HepG2 (cell line): ENCODE results near the gene ASGR1. TPM values are rescaled to one million over a fixed set of nuclear protein-coding genes. Genes with fewer than 3 reads are reported as not detected.
A peak's percentile ranks its signal among the peaks of the same experiment; 100 is the strongest.

Experiments
- BORCS8-MEF2B ChIP-seq: sonication (generic); formaldehyde crosslinking; IDR thresholded peaks from 2 replicates; pipeline ENCODE4 v1.8.0; 2022; ENCODE audit warnings: mild to moderate bottlenecking, missing genetic modification reagents
- CREM ChIP-seq, 2 experiments: sonication (generic) in 1 of 2; formaldehyde crosslinking in 1 of 2; IDR thresholded peaks; 2 replicates each; pipeline versions ENCODE4 v1.4.0 to v1.6.1; 2016 to 2020; ENCODE audit warnings: antibody characterized with exemption in 1 of 2, mild to moderate bottlenecking in 1 of 2, missing genetic modification reagents in 1 of 2
- HOXA3 ChIP-seq: sonication (generic); formaldehyde crosslinking; IDR thresholded peaks from 2 replicates; pipeline ENCODE4 v1.5.0; 2020; ENCODE audit warnings: missing genetic modification reagents
- KAT8 ChIP-seq: IDR thresholded peaks from 2 replicates; pipeline ENCODE4 v1.6.1; 2016; ENCODE audit warnings: missing genetic modification reagents, missing compliant biosample characterization
- NR2C2 ChIP-seq: sonication (generic); formaldehyde crosslinking; IDR thresholded peaks from 2 replicates; pipeline ENCODE4 v1.4.0; 2020; ENCODE audit warnings: missing genetic modification reagents, mild to moderate bottlenecking, moderate library complexity, borderline replicate concordance
- REXO4 ChIP-seq: sonication (generic); formaldehyde crosslinking; IDR thresholded peaks from 2 replicates; pipeline ENCODE4 v1.8.0; 2022; ENCODE audit warnings: missing genetic modification reagents, mild to moderate bottlenecking, borderline replicate concordance
- SUZ12 ChIP-seq: fragments of 150-350 bp; IDR thresholded peaks from 2 replicates; pipeline ENCODE4 v1.6.1; 2014; ENCODE audit warnings: low read depth, low read length
- TBX3 ChIP-seq: fragments of 450-650 bp; IDR thresholded peaks from 2 replicates; pipeline ENCODE4 v1.6.1; 2017; ENCODE audit warnings: antibody characterized with exemption, mild to moderate bottlenecking, inconsistent platforms, borderline replicate concordance
- ZNF225 ChIP-seq: sonication (generic); formaldehyde crosslinking; IDR thresholded peaks from 2 replicates; pipeline ENCODE4 v1.4.0; 2020; ENCODE audit warnings: mild to moderate bottlenecking, missing genetic modification reagents
- ZNF292 ChIP-seq: sonication (generic); formaldehyde crosslinking; IDR thresholded peaks from 2 replicates; pipeline ENCODE4 v1.8.1; 2022; ENCODE audit warnings: mild to moderate bottlenecking, low read depth, missing genetic modification reagents, borderline replicate concordance
- ZNF619 ChIP-seq: sonication (generic); formaldehyde crosslinking; IDR thresholded peaks from 2 replicates; pipeline ENCODE4 v1.4.0; 2020; ENCODE audit warnings: mild to moderate bottlenecking, missing genetic modification reagents
- polyA plus RNA-seq, 8 experiments: library from polyadenylated mRNA; depleted of rRNA in 3 of 8; stranded (reverse) in 7 of 8; unstranded in 1 of 8; fragments of >200 nt; fragmentation: Illumina TruSeq in 4 of 8; extraction: Trizol in 4 of 8; gene quantifications; 2 replicates each; pipeline versions ENCODE4 v1.2.1 to v1.2.3, GENCODE V29; 2011 to 2016; ENCODE audit warnings: low read depth in 4 of 8, missing spikeins in 1 of 8, mixed read lengths in 1 of 8; ENCODE audit not compliant: insufficient read depth in 1 of 8
- total RNA-seq, 5 experiments: library from RNA; depleted of rRNA; stranded (reverse); fragments of >200 nt; fragmentation: Illumina TruSeq; extraction: Trizol; gene quantifications; 2 replicates each; pipeline ENCODE4 v1.2.3, GENCODE V29; 2016; ENCODE audit warnings: low read depth in 1 of 5
- TF ChIP-seq, protein P1 (sequence below): sonication (generic); formaldehyde crosslinking; IDR thresholded peaks from 2 replicates; pipeline ENCODE4 v1.4.0; 2020; ENCODE audit warnings: mild to moderate bottlenecking, missing genetic modification reagents
- TF ChIP-seq, protein P2 (sequence below): sonication (generic); formaldehyde crosslinking; IDR thresholded peaks from 2 replicates; pipeline ENCODE4 v1.4.0; 2020; ENCODE audit warnings: missing genetic modification reagents, borderline replicate concordance
- TF ChIP-seq, protein P3 (sequence below): sonication (generic); formaldehyde crosslinking; IDR thresholded peaks from 2 replicates; pipeline ENCODE4 v1.4.0; 2020; ENCODE audit warnings: missing genetic modification reagents
- TF ChIP-seq, protein P4 (sequence below): sonication (generic); IDR thresholded peaks from 2 replicates; pipeline ENCODE4 v1.6.1; 2016; ENCODE audit warnings: low read depth, borderline replicate concordance

Gene ASGR1
- total and polyA plus RNA-seq, 2 of the 13 experiments (the other 11 are each of a cell fraction or from before 2014, with no cell fraction given), result 353 to 796 TPM

DNA sequence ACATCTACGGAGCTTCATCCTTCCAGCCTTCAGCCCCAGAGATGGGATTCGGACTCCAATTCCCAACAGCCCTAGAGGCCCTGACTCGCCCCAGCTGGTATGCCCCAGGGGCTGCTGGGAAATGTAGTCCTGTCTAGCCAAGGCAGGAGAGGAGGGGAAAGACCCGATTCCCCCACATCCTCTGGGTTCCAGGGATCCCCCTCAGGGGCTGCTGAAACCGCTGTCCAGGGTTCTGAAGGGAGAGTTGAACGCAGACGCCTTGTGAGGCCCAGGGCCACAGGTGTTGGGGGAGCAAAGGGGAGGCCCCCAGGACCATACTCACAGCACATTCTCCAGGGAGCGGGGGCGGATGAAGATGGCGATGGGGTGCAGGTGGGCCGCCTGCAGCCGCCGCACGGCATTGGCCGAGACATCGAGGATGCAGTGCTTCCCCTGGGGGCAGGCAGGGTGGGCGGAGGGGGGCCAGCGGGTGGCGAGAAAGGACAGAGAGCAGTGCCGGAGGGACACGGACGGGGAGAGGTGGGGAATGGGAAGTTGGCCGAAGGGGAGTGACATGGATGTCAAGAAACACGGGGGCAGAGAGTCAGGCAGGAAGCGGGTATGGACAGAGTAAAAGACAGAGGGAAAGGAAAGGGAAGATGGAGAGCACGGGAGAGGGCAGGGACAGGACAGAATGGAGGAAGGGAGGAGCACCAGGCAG lies 12.6 kb upstream of the ASGR1 start (continued):
- TF ChIP-seq, protein P1, sequence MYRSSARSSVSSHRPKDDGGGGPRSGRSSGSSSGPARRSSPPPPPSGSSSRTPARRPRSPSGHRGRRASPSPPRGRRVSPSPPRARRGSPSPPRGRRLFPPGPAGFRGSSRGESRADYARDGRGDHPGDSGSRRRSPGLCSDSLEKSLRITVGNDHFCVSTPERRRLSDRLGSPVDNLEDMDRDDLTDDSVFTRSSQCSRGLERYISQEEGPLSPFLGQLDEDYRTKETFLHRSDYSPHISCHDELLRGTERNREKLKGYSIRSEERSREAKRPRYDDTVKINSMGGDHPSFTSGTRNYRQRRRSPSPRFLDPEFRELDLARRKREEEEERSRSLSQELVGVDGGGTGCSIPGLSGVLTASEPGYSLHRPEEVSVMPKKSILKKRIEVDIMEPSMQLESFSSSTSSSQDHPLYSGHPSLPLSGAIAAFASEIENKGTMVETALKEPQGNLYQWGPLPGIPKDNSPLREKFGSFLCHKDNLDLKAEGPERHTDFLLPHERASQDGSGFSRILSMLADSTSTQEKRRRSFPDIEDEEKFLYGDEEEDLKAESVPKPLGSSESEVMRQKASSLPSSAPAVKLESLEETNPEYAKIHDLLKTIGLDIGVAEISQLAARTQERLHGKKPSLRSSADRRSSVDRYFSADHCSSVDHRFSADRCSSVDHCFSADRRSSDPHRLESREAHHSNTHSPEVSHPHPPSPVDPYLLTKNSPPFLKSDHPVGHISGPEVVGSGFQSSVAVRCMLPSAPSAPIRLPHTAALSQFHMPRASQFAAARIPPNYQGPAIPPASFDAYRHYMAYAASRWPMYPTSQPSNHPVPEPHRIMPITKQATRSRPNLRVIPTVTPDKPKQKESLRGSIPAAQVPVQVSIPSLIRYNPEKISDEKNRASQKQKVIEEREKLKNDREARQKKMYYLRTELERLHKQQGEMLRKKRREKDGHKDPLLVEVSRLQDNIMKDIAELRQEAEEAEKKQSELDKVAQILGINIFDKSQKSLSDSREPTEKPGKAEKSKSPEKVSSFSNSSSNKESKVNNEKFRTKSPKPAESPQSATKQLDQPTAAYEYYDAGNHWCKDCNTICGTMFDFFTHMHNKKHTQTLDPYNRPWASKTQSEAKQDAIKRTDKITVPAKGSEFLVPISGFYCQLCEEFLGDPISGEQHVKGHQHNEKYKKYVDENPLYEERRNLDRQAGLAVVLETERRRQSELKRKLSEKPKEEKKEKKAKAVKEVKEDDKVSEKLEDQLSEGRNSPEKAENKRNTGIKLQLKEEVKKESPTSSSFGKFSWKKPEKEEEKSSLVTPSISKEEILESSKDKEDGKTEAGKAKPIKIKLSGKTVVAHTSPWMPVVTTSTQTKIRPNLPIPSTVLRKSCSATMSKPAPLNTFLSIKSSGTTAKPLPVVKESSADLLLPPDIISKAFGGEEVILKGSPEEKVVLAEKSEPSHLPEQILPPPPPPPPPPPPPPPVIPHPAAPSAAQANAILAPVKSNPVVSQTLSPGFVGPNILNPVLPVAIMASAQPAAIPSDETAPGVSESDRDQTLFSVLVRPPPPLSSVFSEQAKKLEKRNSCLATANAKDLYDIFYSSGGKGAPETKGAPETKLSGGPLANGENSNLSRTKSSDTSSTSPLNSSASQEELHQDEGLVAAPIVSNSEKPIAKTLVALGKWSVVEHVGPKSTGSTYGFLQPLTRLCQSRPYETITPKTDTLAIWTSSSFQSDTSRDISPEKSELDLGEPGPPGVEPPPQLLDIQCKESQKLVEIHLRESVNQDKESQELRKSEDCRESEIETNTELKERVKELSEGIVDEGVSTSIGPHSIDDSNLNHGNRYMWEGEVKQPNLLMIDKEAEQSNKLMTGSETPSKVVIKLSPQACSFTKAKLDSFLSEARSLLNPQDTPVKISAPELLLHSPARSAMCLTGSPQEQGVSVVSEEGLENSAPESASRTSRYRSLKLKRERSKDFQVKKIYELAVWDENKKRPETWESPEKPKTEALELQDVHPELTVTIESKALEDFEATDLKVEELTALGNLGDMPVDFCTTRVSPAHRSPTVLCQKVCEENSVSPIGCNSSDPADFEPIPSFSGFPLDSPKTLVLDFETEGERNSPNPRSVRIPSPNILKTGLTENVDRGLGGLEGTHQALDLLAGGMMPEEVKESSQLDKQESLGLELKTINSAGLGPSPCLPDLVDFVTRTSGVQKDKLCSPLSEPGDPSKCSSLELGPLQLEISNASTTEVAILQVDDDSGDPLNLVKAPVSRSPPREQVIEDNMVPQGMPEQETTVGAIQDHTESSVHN, result 0 out of 2 replicates have a peak, but pooled peaks have one; percentile 44
- TF ChIP-seq, protein P2, sequence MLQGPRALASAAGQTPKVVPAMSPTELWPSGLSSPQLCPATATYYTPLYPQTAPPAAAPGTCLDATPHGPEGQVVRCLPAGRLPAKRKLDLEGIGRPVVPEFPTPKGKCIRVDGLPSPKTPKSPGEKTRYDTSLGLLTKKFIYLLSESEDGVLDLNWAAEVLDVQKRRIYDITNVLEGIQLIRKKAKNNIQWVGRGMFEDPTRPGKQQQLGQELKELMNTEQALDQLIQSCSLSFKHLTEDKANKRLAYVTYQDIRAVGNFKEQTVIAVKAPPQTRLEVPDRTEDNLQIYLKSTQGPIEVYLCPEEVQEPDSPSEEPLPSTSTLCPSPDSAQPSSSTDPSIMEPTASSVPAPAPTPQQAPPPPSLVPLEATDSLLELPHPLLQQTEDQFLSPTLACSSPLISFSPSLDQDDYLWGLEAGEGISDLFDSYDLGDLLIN (CRISPR knock-in tag), result 0 out of 2 replicates have a peak, but pooled peaks have one; percentile 46
- TF ChIP-seq, protein P3, sequence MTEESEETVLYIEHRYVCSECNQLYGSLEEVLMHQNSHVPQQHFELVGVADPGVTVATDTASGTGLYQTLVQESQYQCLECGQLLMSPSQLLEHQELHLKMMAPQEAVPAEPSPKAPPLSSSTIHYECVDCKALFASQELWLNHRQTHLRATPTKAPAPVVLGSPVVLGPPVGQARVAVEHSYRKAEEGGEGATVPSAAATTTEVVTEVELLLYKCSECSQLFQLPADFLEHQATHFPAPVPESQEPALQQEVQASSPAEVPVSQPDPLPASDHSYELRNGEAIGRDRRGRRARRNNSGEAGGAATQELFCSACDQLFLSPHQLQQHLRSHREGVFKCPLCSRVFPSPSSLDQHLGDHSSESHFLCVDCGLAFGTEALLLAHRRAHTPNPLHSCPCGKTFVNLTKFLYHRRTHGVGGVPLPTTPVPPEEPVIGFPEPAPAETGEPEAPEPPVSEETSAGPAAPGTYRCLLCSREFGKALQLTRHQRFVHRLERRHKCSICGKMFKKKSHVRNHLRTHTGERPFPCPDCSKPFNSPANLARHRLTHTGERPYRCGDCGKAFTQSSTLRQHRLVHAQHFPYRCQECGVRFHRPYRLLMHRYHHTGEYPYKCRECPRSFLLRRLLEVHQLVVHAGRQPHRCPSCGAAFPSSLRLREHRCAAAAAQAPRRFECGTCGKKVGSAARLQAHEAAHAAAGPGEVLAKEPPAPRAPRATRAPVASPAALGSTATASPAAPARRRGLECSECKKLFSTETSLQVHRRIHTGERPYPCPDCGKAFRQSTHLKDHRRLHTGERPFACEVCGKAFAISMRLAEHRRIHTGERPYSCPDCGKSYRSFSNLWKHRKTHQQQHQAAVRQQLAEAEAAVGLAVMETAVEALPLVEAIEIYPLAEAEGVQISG (CRISPR knock-in tag), result peak; percentile 92
- TF ChIP-seq ZNF292 (CRISPR knock-in tag) (no peak), ZNF619 (CRISPR knock-in tag) (no peak), REXO4 (CRISPR knock-in tag) (no peak), HOXA3 (peak; percentile 41; the same call in 1 of the 2 replicates), BORCS8-MEF2B (CRISPR knock-in tag) (0 out of 2 replicates have a peak, but pooled peaks have one; percentile 23), NR2C2 (peak; percentile 88), ZNF225 (no peak), SUZ12 (peak; percentile 94), KAT8 (CRISPR knock-in tag) (0 out of 2 replicates have a peak, but pooled peaks have one; percentile 18), CREM (IDR thresholded peaks at IDR 0.05) (peak; percentile 97), CREM (CRISPR knock-in tag; IDR thresholded peaks at IDR 0.05) (no peak), TBX3 (no peak)
- TF ChIP-seq, protein P4, sequence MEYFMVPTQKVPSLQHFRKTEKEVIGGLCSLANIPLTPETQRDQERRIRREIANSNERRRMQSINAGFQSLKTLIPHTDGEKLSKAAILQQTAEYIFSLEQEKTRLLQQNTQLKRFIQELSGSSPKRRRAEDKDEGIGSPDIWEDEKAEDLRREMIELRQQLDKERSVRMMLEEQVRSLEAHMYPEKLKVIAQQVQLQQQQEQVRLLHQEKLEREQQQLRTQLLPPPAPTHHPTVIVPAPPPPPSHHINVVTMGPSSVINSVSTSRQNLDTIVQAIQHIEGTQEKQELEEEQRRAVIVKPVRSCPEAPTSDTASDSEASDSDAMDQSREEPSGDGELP, result peak; percentile 99
